WTC11 (cell line): ENCODE data around the gene JMJD6. TPM values are rescaled to one million over a fixed set of nuclear protein-coding genes. Genes with fewer than 3 reads are reported as not detected.

ENCODE experiments used
- ATAC-seq: fragments of 200-7000 bp; cut with Tn5 transposase; 2 replicates; pipeline ENCODE4 v1.10.0; 2021; ENCODE audit warnings: mild to moderate bottlenecking, moderate library complexity
- CTCF ChIA-PET: fragments of 300-600 bp; sonication (Branson Sonifier 250); formaldehyde crosslinking; loops from one replicate; lab custom pipeline; 2021; ENCODE audit warnings: antibody characterized with exemption; lab: Charles Lee
- POLR2A ChIA-PET: fragments of 350-600 bp; sonication (Branson Sonifier 250); formaldehyde crosslinking; loops from one replicate; lab custom pipeline; 2021; ENCODE audit warnings: antibody characterized with exemption; lab: Charles Lee
- DNase-seq: peaks from one replicate; pipeline ENCODE4 v3.0.0; 2021; ENCODE audit warnings: low spot score
- H3K27ac Mint-ChIP-seq: 2 replicates; pipeline ENCODE4 v1.8.0; 2021; ENCODE audit warnings: mixed read lengths
- H3K27me3 Mint-ChIP-seq: 2 replicates; pipeline ENCODE4 v1.8.0; 2021; ENCODE audit warnings: low read depth, mild to moderate bottlenecking, moderate library complexity, mixed read lengths
- H3K36me3 Mint-ChIP-seq: 2 replicates; pipeline ENCODE4 v1.8.0; 2021; ENCODE audit warnings: mixed read lengths
- H3K4me1 Mint-ChIP-seq: 2 replicates; pipeline ENCODE4 v1.8.0; 2022; ENCODE audit warnings: mixed read lengths
- H3K4me3 Mint-ChIP-seq: 2 replicates; pipeline ENCODE4 v1.8.0; 2021; ENCODE audit warnings: mild to moderate bottlenecking, moderate library complexity, mixed read lengths
- H3K9me3 Mint-ChIP-seq: 2 replicates; pipeline ENCODE4 v1.8.0; 2021; ENCODE audit warnings: mixed read lengths
- AR ChIP-seq: fragments of 250-450 bp; sonication (Bioruptor Pico); IDR thresholded peaks from 2 replicates; pipeline ENCODE4 v1.9.0; 2021; ENCODE audit warnings: mild to moderate bottlenecking
- ARID4B ChIP-seq: sonication (generic); formaldehyde crosslinking; IDR thresholded peaks from 2 replicates; pipeline ENCODE4 v1.8.0; 2023; ENCODE audit warnings: missing genetic modification reagents, mild to moderate bottlenecking, borderline replicate concordance
- EMX1 ChIP-seq: fragments of 250-450 bp; sonication (Bioruptor Pico); IDR thresholded peaks from 2 replicates; pipeline ENCODE4 v1.8.0; 2021; ENCODE audit warnings: mild to moderate bottlenecking
- IRF1 ChIP-seq: sonication (generic); formaldehyde crosslinking; IDR thresholded peaks from 2 replicates; pipeline ENCODE4 v1.8.0; 2023; ENCODE audit warnings: missing genetic modification reagents
- MAX ChIP-seq: sonication (generic); formaldehyde crosslinking; IDR thresholded peaks from 2 replicates; pipeline ENCODE4 v1.8.0; 2022; ENCODE audit warnings: mild to moderate bottlenecking, missing genetic modification reagents
- MYBL2 ChIP-seq: sonication (generic); formaldehyde crosslinking; IDR thresholded peaks from 2 replicates; pipeline ENCODE4 v1.8.1; 2023; ENCODE audit warnings: mild to moderate bottlenecking, moderate library complexity, missing genetic modification reagents
- PREB ChIP-seq: sonication (generic); formaldehyde crosslinking; IDR thresholded peaks from 2 replicates; pipeline ENCODE4 v1.8.1; 2022; ENCODE audit warnings: mild to moderate bottlenecking, missing genetic modification reagents, moderate library complexity, borderline replicate concordance
- SMAD4 ChIP-seq: sonication (generic); formaldehyde crosslinking; IDR thresholded peaks from 2 replicates; pipeline ENCODE4 v1.8.0; 2022; ENCODE audit warnings: mild to moderate bottlenecking, missing genetic modification reagents
- SP1 ChIP-seq: sonication (generic); formaldehyde crosslinking; conservative IDR thresholded peaks from 2 replicates; pipeline ENCODE4 v1.8.1; 2022; ENCODE audit warnings: missing genetic modification reagents
- USF1 ChIP-seq: sonication (generic); formaldehyde crosslinking; IDR thresholded peaks from 2 replicates; pipeline ENCODE4 v1.8.0; 2022; ENCODE audit warnings: mild to moderate bottlenecking, missing genetic modification reagents
- total RNA-seq: library from RNA; stranded (reverse); gene quantifications from 3 replicates; pipeline ENCODE4 v1.2.3, GENCODE V29; 2021
- TF ChIP-seq, protein P1 (sequence below): fragments of 200-600 bp; IDR thresholded peaks from 2 replicates; pipeline ENCODE4 v1.8.0; 2022; ENCODE audit warnings: antibody characterized with exemption

JMJD6 gene
- total RNA-seq, 1 experiment from 2014 or later: 21.6 TPM

DNA sequence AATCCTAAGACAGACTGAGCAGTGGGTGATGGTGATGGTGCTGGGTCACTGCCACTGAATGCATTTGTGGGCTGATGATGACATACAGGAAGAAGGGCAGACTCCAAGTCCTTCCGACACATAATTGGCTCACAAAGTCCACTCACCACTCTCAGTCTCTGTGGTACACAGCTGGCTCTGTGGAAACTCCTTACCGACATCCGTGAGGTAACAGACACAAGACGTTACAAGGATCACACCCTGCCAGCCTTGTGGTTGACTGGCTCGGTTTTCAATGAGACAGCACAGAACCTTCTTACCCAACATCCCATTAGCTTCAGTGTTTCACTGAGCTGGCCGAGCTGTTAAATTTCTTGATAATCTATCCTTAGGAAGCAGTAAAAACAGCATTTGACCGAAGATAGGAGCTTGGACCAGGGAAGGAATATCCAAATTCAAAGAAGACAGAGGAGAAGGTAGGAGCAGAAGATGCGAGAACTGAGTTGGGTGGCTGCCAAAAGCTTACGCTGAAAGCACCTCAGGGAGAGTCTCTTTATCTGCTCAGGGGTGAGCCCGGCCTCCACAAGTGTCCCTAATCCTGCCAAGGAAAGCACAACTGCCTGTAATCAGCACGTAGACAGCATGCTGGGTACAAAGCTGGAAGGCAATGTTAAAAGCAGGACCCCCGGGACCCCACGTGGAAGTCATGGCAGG is 10.1 kb downstream of the JMJD6 start:
- POLR2A ChIA-PET: no interaction called here
- no peak overlapping the region for H3K4me3 Mint-ChIP-seq
- H3K27me3 Mint-ChIP-seq: no peaks in the 10 kb centered on the region
- ATAC-seq (no peak), DNase-seq (no peak)
- H3K36me3 Mint-ChIP-seq: peaks cover 47% of the 10 kb centered on the region
- H3K4me1 Mint-ChIP-seq: peaks cover 4% of the 10 kb centered on the region
- no peaks in the 10 kb centered on the region for H3K9me3 Mint-ChIP-seq
- TF ChIP-seq SMAD4 (CRISPR knock-in tag) (no peak), PREB (no peak), MYBL2 (CRISPR knock-in tag) (no peak), EMX1 (no peak), SP1 (CRISPR knock-in tag) (no peak), USF1 (CRISPR knock-in tag) (no peak)
- TF ChIP-seq, all 79 proteins: peak for 0
- CTCF ChIA-PET: interaction anchor here (0.5 to 2.7 kb wide), 4 partner anchors 8 to 35 kb away, joined by 3 to 13 read pairs (median 7); no protein-coding TSS in a partner anchor
- H3K27ac Mint-ChIP-seq: peak overlapping the region; percentile 21; the same call in 1 of the 2 replicates

DNA sequence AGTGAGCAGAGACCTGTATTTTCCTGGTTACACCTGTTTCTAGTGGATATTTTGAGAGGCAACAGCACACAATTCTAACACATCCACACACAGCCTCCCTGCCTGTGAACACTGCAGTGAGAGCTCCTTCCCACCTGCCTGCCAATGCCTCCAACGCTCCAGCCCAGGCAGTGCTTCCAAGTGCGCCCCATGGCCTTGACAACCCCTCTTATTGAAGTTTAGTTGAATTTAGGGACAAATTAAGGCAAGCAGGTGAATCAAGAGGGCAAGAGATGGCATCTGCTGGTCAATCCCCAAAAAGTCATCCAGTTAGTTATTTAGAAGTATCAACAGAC is 10.9 kb downstream of the JMJD6 start:
- TF ChIP-seq MAX (CRISPR knock-in tag) (no peak), AR (no peak)
- no peak overlapping the region; the same call in 1 of the 2 replicates for H3K27ac Mint-ChIP-seq
- peaks cover 38% of the 10 kb centered on the region for H3K36me3 Mint-ChIP-seq
- no peak for DNase-seq
- ATAC-seq: no peak
- ChIA-PET CTCF (interaction anchor here (1.0 to 1.1 kb wide), 3 partner anchors 11 to 31 kb away, joined by 4 read pairs; no protein-coding TSS in a partner anchor), POLR2A (no interaction called here)
- H3K4me1 Mint-ChIP-seq: peaks cover 7% of the 10 kb centered on the region
- no peaks in the 10 kb centered on the region for H3K9me3 Mint-ChIP-seq
- no peak overlapping the region for H3K4me3 Mint-ChIP-seq
- no peaks in the 10 kb centered on the region for H3K27me3 Mint-ChIP-seq

- no peaks in the 10 kb centered on the region for H3K9me3 Mint-ChIP-seq
- peaks cover 33% of the 10 kb centered on the region for H3K36me3 Mint-ChIP-seq
- ChIA-PET CTCF (interaction anchor here (1.0 to 2.0 kb wide), 3 partner anchors 28 to 31 kb away, joined by 4 to 11 read pairs (median 4); no protein-coding TSS in a partner anchor), POLR2A (no interaction called here)
- no peak overlapping the region for H3K4me3 Mint-ChIP-seq
- ATAC-seq (no peak), DNase-seq (peak; percentile 73)
- H3K27ac Mint-ChIP-seq: peak overlapping the region; percentile 40; the same call in 1 of the 2 replicates
- H3K27me3 Mint-ChIP-seq: peaks cover 2% of the 10 kb centered on the region
- peaks cover 9% of the 10 kb centered on the region for H3K4me1 Mint-ChIP-seq
- TF ChIP-seq IRF1 (CRISPR knock-in tag) (no peak), ARID4B (no peak)
- TF ChIP-seq, protein P1, sequence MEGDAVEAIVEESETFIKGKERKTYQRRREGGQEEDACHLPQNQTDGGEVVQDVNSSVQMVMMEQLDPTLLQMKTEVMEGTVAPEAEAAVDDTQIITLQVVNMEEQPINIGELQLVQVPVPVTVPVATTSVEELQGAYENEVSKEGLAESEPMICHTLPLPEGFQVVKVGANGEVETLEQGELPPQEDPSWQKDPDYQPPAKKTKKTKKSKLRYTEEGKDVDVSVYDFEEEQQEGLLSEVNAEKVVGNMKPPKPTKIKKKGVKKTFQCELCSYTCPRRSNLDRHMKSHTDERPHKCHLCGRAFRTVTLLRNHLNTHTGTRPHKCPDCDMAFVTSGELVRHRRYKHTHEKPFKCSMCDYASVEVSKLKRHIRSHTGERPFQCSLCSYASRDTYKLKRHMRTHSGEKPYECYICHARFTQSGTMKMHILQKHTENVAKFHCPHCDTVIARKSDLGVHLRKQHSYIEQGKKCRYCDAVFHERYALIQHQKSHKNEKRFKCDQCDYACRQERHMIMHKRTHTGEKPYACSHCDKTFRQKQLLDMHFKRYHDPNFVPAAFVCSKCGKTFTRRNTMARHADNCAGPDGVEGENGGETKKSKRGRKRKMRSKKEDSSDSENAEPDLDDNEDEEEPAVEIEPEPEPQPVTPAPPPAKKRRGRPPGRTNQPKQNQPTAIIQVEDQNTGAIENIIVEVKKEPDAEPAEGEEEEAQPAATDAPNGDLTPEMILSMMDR: peak; percentile 68; the same call in 1 of the 2 replicates
These were observed 11.4 kb downstream of the JMJD6 start for GRCh38 chr17:76714822-76715495.
